Stimulated activated CD8-positive, alpha-beta memory T cell treated with anti-CD3 and anti-CD28 coated beads, Interleukin-2, amount 100 ng/mL, for 1 hour (primary cell): ENCODE measurements around the gene RAMACL.

Source experiments
- DNase-seq, 2 donors: peaks; one replicate each; pipeline ENCODE4 v3.0.0-alpha.2; 2020; ENCODE audit warnings: low read depth in 2 of 2

The RAMACL gene

GRCh38 chr6:166533205-166533824 lies 53.2 kb downstream of the RAMACL start:
- no peak for DNase-seq
